HG03159 (cell line): ENCODE measurements around the gene THAP10.
"Not testable (repeated sequence)": the region's sequence is repeated elsewhere in the genome, so short reads cannot be mapped to it uniquely, and the experiment has no call there.

Experiments
- ATAC-seq: cut with Tn5 transposase; IDR thresholded peaks from one replicate; pipeline ENCODE4 v1.9.1; 2021; ENCODE audit warnings: mild to moderate bottlenecking, moderate library complexity; ENCODE audit not compliant: unreplicated experiment

The THAP10 gene

DNA sequence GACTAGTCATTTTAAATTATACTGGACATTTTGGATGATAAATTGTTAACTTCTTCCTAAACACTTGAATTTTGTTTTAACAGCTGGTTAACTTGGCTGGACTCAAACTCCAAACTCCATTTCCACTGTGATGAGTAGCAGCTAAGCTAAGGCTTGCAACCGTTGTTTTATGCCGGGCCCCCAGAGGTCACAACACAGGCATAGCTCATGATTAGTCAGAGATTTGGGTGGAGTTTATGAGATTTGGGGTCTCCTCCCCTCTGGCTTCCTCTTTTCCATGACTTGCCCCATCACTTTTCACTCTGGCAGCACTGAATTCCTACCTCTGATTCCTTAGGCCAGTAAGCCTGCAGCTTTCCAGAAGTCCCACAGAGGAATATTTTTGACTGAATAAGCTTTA is 12.8 kb downstream of the THAP10 start:
- no peak for ATAC-seq

DNA sequence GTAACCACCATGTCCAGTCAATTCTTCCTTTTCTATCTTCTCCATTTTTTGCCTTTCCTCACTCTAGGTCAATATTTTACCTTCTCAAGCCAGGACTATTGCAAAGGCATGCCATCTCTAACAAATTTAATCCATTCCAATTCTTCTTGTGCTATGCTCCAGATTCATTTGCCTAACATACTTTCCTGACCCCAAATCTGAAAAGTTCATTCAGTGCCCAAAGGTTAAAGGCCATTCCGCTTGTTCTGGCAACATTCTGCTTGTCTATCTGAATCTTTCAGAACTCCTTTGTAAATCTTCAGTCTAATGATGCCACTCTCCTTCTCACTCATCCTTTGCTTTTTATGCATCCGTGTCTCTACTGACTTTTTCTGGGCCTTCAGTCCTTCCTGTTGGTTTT is 15.6 kb downstream of the THAP10 start:
- ATAC-seq, result no peak

DNA sequence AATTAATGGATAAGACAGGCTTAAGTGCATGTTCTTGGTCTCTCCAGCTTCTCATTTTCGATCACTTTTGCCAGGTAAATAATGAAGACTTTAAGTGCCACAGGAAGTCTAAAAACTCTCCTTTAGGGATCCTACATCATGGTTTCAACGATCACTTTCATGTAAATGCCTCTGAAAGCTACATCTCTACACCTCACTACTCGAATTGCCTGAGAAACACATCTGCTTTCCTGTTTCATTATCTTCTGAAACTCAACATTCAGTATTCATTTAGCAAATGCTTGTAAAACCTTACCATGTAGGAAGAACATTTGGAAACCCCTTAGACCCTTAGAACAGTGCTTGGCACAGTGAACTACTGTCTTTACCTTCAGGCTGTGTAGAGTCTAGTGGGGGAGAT is 16.2 kb downstream of the THAP10 start:
- ATAC-seq, result no peak

DNA sequence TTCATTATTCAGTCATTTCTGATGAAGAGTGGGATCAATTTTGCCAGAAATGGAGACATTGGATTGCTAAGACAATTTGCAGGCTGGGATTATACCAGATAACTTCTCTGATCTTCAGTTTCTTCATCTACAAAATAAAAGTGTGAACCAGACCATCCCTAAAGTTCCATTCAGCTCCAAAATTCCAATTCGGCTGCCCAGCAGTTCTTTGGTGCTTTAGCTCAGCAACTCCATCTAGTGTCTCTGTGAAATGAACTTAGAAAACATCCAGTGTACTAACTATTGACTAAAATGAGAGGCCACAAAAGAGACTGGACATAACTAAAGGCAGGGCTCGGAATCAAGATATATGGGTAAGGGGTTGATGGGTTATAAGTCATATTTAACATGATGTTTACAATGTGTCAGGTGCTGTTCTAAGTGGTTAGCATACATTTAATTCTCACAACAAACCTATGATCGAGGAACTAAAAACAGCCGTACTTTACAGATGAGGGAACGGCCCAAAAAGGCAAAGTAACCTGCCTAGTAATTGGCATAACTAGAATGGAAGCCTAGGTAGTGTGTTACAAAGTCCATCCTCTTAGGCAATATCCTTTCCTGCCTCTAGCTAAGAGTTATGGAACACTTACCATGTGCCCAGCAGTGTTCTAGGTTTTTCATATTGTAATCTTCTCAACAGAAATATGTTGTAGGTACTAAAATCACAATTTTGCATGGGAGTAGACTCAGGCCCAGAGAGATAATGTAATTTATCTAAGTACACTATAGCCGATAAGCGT is 17.0 kb downstream of the THAP10 start:
- ATAC-seq, result no peak

DNA sequence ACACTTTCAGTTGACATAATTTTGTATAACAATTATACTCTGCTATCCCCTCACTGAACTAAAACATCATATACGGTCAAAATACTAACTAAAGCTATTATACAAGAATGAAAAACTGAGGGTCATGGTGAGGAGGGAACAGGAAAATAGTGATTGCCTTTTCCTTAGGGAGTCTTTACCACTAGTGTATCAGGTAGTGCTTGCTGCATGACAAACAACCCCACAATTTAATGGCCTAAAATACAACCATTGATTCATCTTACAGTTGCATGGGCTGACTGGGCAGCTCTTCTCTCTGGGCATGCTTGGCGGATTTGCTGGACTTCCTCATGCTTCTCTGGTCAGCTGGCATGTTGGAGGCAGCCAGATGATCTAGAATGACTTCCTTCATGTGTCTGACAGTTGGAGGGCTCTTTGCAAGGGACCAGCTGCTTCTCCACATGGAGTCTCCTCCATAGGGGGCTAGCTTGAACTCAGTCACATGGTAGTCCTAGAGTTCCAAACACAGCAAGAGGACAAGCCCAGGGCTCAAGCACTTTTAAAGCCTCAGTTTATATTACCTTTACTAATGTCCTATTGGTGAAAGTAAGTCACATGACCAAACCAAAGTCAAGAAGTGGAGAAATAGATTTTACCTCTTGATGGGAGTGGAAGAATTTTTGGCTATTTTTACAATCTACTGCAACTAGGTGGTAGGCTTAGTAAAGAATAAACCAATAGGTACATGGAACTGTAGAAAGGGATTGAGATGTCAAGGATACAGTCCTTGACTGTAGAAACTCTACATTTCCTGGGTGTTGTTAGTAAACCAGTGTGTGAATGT is 18.8 kb downstream of the THAP10 start:
- ATAC-seq, result no peak

DNA sequence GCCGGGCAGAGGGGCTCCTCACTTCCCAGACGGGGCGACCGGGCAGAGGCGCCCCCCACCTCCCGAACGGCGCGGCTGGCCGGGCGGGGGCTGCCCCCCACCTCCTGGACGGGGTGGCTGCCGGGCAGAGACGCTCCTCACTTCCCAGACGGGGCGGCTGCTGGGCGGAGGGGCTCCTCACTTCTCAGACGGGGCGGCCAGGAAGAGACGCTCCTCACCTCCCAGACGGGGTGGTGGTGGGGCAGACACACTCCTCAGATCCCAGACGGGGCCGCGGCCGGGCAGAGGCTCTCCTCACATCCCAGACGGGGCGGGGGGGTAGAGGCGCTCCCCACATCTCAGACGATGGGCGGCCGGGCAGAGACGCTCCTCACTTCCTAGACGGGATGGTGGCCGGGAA is 20.7 kb downstream of the THAP10 start:
- ATAC-seq, result not testable (repeated sequence)

DNA sequence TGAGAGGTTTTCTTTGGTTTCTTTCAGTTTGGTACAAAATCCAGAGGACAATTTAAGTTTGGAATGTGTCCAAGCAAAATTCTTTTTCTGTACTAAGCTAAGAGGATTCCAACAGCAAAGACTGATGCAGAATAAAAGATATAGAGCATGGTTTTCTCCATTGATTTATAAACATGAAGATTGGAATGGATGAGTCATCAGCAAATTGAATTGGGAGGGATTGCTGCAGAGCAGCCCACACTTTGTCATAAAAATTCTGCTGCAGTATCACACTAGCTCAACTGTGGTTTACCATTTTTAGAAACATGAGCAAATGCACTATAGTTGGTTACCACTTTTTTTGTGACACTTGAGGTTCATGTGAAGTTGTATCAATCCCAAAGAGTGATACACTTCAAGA is 22.2 kb downstream of the THAP10 start:
- ATAC-seq, result no peak

DNA sequence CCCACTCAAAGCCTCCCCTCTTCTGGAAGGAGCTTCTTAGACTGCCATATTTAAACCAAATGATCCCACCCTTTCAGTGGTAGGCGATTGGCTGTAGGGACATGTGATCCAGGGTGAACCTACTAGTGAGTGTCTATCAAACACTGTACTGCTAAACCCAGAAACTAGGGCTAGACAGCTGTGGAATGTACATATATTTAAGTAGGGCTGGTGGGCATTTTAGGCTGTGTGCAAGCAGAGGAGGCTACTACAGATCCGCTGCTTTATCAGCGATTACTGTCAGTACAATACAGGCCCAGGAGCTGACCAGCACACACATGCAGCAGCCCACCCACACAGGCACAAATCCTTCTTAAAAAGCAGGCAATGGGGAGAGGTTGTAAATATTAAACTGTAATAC is 22.9 kb downstream of the THAP10 start:
- ATAC-seq, result no peak

DNA sequence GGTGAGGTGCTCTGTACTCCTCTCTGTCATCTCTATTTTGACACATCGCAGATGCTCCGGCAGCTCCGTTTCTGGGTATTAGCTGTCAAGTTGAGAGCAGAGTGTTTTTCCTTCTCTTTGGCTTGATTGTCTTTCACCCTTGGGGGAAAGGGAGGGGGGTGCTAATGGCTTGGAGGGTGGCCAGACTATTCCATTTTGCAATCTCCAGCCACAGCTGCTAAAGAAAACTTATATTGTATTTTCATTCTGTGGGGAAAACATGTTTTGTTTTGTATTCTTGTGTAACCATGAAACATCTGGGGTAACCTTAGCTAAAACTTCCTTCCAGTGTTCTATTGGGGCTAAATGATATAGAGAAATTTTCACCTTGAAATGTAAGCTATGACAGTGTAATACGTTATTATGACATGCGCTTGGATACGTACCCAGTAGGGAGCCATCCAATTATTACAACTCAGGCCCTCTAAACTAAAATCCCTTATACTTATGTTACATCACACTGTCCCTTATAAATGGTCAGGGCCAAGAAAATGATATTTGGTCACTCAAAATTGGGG is 24.2 kb downstream of the THAP10 start:
- ATAC-seq, result no peak

DNA sequence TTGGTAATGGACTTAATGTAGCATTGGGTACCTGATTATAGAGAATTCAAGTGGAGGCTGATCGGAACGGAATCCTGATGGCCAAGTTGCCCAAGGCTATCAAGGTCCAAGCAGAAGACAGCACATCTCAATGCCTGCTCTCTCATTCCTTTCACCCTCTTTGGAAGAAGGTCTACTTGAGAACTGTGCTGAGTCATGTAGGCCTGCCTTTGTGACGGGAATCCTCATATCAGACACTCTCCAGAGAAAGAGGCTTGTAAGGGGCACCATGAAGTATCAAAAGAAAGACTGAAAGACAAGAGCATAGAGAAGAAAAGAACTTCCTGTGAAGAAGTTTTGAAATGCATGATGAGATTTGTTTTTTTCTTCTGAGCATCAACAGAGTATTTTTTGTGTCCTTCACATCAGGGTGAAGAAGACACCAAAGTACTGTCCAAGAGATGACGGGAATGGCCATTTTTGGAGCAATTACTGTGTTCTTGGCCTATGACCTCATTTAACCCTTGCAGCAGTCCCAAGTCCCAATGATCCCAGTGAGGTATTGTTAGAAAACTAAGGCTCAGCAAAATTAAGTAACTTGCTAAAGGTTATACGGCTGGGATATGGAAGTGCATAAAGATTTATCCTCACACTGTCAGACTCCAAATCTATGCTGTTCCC is 25.1 kb downstream of the THAP10 start:
- ATAC-seq, result no peak

DNA sequence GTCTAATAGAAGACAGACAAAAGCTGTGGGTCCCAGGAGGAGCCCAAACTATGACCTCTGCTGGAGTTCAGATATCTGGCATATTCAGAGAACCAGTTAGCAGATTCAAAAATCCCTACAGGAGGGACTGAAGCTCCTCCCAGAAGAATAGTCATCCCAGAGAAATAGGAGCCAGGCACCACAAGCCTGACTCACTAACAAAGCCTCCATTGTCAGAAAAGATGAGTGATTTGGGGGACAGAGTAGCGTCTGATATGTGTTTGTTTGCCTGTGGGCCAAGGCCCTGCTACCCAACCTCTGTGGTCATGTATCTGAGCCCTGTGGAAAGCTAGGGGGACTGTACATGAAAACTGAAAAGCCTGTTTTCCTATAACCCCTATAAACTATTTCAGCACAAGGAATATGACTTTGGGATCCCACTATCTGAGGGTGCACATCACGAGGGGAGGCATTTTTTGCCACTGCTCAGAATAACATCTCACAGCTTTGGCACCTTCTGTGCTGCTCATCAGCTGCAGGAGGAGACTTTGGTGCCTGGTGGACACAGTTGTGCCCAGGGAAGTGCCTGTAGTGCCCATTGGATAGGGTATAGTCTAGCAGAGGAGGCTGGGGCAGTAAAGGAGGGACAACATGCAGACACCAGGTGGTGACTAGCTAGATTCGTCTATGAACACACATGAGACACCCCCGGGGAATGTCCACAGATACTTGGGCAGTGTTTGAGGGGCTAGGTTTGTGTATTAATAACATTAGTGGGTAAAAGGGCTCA is 28.6 kb downstream of the THAP10 start:
- ATAC-seq, result no peak

DNA sequence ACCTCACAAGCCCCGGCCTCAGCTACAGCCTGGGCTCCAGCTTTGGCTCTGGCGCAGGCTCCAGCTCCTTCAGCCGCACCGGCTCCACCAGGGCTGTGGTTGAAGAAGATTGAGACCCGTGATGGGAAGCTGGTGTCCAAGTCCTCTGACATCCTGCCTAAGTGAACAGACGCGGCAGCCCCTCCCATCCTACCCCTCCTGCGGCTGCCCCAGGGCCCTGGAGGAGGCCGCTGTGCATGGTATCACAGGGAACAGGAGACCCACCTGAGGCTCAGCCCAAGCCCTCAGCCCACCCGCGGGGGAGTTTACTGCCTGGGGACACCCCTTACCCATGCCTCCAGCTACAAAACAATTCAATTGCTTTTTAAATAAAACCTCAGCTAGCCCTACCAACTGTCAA is 32.2 kb downstream of the THAP10 start:
- ATAC-seq, result no peak

DNA sequence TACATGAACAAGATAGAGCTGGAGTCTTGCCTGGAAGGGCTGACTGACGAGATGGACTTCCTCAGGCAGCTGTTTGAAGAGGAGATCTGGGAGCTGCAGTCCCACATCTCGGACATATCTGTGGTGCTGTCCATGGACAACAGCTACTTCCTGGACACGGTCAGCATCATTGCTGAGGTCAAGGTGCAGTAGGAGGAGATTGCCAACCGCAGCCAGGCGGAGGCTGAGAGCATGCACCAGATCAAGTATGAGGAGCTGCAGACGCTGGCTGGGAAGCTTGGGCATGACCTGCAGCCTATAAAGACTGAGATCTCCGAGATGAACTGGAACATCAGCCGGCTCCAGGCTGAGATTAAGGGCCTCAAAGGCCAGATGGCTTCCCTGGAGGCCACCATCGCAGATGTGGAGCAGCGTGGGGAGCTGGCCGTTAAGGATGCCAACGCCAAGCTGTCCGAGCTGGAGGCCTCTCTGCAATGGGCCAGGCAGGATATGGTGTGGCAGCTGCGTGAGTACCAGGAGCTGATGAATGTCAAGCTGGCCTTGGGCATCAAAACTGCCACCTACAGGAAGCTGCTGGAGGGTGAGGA is 32.8 kb downstream of the THAP10 start:
- no peak for ATAC-seq

DNA sequence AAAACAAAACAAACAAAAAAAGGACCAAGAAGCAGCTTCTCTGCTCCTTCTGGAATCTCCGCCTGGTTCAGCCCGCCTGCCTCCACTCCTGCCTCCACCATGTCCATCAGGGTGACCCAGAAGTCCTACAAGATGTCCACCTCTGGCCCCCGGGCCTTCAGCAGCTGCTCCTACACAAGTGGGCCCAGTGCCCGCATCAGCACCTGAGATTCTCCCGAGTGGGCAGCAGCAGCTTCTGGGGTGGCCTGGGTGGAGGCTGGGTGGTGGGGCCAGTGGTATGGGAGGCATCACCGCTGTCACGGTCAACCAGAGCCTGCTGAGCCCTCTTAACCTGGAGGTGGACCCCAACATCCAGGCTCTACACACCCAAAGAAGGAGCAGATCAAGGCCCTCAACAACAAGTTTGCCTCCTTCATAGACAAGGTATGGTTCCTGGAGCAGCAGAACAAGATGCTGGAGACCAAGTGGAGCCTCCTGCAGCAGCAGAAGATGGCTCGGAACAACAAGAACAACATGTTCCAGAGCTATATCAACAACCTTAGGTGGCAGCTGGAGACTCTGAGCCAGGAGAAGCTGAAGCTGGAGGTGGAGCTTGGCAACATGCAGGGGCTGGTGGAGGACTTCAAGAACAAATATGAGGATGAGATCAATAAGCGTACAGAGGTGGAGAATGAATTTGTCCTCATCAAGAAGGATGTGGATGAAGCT is 33.5 kb downstream of the THAP10 start:
- ATAC-seq, result not testable (repeated sequence)

DNA sequence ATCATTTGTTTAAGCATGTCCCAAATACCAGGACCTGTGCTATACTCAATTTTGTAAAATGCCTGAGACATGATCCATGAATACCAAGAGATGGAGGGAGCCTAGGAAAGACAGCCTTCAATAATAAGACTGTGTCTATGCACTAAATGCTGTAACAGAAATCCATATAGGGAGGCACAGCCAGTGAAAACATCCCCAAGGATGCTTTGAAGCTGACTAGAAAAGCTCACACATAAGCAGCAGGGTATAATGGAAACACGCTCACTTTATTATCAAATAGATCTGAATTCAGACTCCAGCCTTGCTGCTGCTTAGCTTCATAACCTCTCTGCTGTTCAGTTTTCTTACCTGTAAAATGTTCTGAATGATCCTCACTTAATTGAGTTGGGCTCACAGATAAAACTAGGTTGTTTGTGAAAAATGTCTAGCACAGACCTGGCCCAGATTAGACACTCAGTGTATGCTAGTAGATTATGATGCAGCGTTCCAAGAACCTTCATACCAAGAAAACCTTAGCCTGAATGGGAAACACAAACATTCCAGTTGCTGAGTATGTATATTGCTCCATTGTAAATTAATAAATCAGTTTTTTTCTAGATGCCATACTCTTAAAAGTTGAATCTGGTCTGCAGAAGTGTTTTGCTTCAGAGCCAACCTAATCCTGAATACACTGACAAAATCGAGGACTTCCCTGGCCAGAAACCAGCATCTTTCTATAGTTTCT is 34.5 kb downstream of the THAP10 start:
- no peak for ATAC-seq

DNA sequence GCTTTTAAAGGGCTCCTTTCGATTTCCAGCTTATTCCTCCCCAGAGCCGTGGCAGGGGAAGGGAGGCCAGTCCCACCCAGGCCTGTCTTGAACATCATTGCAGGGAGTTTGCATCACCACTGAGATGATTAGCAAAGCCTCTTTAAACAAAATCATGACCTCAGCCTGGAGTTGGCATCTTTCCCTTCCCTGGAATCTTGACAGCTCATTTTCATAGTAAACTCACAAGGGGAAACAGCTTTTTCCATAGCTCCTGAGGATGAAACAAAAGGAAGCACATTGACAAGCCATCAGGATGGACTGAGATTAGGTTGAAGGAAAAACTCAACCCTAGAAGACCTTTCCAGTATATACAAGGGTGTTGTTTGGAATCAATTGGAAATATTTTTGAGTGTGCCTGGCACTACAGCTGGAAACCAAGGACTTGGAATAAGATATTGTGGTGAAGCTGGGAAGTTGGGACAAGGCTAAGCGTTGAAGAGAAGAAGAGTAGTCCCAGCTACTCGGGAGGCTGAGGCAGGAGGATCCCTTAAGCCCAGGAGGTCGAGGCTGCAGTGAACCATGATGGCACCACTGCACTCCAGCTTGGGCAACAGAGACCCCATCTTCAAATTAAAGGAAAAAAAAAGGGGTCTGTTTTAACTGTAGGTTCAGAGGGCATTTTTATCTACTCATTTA is 35.2 kb downstream of the THAP10 start:
- ATAC-seq, result no peak

DNA sequence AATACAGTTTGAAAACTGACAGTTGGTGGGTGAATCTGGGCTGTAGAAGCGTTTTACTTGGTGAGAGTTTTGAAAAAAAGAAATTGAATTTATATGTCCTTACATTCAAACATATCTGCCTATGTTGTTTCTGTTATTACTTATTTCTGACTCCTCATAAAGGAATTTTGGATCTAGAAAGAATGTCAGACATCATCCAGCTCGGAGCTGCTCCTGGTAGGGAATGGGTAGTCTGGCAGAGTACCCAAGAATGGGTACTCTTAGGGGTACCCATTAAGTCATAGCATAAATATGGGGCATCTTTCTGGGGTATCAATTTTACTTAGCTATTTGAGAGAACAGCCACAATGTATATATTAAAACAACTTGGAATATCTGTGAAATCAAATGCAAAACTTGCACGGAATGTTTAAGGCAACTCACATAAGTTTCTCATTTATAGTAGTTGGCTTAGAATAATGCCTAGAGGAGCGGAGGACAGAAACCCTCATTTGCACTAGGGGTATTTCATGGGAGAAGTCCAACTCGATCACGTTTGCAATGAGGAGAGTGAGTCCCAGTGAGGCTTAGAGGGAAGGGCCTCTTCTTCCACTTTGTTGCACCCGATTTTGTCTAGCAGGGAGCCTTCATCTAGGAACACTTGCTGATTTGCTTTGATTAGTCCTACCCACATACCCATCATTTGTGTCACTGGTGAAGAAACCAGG is 35.9 kb downstream of the THAP10 start:
- no peak for ATAC-seq

DNA sequence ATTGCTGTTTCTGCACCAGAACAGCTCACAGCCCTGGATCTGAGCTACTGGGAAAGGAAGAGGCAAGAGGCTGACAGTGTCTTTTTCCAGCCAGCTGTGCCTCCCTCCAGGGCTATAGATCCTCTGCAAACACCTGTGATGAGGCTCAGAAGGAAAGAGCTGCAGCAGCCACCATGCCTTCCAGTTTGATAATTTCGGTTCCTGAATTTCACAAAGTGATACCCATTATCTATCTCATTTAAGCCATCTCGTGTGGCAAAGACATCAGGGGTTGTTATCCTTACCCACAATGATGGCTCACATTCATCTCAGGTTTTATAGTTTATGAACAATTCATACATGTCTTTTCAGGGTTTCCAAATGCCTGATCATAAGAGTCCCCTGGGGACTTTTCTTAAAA is 36.5 kb downstream of the THAP10 start:
- no peak for ATAC-seq
